GM21825 (cell line): ENCODE results near the gene LHFPL3.
"Not testable (repeated sequence)": the region's sequence is repeated elsewhere in the genome, so short reads cannot be mapped to it uniquely, and the experiment has no call there.

ENCODE experiments used
- ATAC-seq: cut with Tn5 transposase; IDR thresholded peaks from one replicate; pipeline ENCODE4 v1.9.1; 2021; ENCODE audit warnings: mild to moderate bottlenecking, moderate library complexity; ENCODE audit not compliant: unreplicated experiment

Gene LHFPL3

DNA sequence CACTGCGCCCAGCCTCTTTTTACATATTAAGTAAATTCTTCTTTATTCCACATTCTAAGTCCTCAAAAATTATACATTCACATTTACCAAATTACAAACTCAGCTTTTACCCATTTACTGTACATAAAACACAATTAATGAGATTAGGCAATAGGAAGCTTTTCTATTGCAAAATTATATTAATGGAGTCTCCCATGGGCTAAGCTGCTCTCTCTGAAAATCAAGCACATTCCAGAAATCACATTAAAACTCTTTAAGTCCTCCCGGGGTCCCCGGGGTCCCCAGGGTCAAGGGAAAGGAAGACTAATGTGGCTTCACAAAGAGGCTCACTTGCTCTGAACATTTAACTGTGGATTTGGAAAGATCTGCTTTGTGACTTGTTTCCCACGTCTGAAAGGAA lies 558.2 kb downstream of the LHFPL3 start:
- ATAC-seq = no peak

DNA sequence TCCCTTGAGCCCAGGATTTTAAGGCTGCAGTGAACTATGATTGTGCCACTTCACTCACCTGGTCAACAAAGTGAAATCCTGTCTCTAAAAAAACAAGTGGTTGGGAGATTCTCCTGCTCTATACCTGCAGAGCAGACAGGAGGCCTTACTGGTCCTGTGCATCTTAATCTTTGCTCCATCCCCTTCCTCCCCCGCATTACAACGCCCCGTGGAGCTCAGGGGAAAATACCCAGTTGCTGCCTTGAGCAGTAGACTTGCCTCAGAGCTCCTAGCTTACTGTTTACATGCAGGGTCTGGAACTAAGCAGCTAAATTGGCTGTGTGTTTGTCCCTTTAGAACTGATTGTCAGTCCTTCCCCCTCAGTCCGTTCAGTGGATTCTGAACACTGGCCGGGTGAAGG lies 561.8 kb downstream of the LHFPL3 start:
- no peak for ATAC-seq

DNA sequence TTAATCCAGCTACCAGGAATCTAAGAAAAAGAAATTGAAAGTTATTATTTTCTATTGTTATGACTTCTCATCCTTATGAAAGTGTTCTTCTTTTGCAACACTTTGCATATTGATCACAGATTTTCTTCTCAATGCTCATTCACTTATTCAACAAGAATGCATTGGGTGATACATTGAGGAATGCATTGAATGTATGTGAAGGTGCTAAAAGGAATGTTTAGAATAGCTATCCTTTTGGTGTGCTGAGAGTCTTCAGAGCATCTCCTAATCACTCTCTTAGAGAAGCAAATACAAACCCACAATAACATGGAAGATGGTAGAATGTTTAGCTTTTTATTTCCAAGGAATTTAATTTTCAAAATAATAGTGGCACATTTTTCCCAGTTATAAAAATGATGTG lies 563.5 kb downstream of the LHFPL3 start:
- ATAC-seq = no peak

DNA sequence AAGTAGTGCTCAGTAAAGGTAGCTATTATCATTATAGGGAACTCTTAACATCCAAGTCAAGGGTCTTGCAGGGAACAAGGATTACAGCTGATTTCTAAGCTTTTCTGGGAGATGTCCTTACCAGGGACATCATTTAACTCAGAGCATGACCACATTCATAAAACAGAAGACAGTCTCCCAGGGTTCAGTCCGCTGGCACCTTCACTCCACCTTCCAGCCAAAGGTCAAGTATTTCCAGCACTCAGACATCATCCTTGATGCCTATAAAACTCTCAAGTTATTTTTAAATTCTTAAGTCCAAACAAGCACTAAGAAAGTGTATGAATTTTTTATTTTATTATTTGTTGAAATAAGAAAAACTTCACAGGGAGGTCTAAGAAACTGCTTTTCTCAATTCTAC lies 565.9 kb downstream of the LHFPL3 start:
- no peak for ATAC-seq

DNA sequence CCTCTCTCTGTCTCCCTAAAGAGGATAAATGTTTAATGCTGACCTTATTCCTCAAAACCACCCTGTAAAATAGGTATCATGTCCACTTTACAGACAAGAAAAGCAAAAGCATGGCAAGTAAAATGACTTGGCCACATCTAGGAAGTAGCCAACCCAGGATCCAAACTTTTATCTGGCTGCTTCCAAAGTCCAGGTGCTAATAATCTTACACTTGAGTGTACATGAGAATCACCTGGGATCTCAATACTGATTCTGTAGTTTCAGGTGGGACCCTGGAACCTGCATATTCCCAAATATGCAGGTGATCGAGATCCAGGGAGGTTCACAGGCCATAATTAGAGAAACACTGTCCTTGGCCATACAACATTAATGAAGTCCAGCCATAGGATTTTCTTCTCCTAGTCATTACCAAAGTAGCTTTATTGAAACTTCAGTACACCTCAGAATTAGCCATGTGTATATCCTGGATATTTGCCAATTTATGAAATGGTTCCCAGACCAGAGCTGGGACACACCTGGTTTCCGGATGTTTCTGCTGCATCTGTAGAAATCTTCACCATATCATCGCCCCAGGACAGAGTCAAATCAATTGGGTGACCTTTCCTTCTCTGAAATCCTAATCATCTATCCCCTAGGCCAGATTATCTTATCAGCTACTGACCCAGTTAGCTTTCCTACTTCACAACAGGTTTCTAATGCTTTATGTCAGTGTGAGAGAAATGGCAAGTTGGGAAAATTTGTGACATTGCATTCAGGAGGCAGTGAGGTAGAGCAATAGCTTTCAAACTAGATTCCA lies 566.5 kb downstream of the LHFPL3 start:
- peak; percentile 12 for ATAC-seq

DNA sequence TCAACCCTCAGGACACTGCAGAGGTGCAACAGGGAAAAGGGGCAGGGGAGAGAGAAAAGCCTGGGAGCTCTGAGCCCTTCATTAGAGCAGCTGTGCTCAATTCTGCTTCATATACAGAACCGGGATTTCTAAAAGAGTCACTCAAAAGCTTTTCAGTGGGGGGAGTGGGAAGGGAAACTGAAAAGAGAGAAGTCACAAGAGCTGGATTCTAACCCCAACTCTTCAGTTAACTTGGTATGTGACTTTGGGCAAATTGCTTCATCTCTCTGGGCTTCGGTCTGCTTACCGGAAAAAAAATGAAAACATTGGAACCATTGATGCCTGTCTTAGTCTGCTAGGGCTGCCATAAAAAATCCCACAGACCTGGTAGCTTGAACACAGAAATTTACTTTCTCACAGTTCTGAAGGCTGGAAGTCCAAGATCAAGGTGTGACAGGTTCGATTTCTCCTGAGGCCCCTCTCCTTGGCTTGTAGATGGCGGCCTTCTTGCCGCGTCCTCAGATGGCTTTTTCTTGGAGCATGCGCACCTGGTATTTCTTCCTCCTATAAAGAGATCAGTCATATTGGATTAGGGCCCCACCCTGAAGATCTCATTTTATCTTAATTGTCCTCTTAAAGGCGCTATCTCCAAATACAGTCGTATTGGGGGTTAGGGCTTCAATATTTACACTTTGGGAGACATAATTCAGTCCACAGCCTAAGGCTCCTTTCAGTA lies 567.3 kb downstream of the LHFPL3 start:
- peak; percentile 33 for ATAC-seq

DNA sequence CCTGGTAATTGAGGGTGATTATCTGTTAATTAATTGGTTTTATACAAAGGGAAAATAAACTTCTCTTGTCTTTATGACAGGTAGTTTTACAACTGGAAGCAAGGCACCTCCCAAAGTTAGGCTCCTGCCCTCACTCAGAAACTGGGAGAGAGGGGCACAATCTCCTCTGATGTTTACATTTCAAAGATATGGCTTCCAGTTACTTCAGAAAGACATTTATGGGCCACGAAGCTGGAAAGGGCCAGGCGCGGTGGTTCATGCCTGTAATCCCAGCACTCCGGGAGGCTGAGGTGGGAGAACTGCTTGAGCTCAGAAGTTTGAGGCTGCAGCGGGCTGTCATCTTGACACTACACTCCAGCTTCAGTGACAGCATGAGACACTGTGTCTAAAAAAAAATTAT lies 570.0 kb downstream of the LHFPL3 start:
- no peak for ATAC-seq

DNA sequence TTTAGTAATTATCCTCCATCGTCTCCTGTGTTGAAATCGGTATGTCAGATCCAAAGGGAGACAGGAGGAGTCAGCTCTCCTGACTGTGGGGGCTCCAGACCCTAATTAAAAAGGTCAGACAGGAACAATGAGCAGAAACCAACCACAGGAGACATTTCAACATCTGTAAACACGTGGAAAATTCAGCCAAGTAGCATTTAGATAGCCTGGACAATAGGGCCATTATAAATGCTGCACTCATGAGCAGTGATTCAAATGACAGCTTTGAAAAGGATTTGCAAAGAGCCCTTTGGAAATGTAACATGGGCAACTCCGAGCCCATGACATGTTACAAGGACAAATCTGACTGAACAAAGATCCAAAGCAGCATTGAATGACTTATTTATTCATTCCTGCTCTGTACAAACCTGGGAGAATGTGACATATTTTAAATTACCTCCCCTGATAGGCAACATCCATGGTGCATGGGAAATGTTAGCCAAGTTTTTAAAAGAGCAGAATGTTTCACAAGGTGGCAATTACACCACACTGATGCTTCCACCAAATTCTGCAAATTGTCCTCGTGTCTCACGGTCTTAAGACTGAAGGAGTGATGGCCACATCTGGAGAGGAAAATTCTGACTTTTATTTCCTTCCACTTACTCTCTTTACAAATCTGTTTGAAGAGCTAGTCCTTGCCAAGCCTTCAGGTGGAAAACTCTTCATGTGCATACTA lies 572.3 kb downstream of the LHFPL3 start:
- no peak for ATAC-seq

DNA sequence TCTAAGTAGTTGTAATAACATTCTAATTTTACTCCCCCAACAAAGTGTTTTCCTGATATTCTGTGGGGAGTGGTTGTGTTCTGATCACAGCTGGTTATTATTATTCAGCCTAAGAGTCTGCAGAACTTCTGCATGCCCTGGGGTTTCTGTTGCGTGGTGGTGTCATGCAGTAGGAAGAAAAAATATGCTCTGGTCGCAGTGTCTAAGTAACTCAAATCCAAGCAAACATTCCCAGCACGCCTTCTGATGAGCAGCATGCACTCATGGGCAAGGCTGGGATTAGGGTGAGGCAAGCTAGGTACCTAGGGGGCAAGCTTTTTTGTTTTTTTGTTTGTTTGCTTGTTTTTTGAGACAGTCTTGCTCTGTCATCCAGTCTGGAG lies 572.8 kb downstream of the LHFPL3 start:
- no peak for ATAC-seq

DNA sequence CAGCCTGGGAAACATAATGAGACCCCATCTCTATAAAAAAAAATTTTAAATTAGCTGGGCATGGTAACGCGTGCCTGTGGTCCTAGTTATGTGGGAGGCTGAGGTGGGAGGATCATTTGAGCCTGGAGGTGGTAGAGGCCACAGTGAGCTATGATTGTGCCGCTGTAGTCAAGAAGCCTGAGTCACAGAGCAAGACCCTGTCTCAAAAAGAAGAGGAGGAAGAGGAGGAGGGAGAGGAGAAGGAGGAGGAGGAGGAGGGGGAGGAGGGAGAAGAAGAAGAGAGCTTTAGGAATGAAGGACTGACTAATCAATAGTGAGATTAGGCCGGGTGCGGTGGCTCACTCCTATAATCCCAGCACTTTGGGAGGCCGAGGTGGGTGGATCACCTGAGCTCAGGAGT lies 573.8 kb downstream of the LHFPL3 start:
- ATAC-seq = no peak

DNA sequence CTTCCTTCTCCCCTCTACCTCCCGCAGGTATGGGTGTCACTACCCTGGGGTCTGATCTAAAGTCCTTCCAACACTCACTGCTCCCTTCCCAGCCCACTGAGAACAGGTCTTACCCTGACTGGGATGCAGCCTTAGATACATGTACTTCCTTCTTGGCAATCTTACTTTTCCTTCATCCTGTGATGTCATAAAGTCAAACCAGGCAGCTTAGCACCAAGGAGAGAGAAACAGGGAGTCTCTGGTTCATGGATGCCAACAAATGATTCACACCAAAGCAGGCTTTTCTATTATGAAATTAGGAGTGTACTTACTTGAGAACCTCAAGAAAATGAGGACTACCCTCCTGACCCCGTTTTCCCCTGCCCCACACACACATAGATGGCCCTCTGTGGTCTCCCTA lies 574.6 kb downstream of the LHFPL3 start:
- no peak for ATAC-seq

DNA sequence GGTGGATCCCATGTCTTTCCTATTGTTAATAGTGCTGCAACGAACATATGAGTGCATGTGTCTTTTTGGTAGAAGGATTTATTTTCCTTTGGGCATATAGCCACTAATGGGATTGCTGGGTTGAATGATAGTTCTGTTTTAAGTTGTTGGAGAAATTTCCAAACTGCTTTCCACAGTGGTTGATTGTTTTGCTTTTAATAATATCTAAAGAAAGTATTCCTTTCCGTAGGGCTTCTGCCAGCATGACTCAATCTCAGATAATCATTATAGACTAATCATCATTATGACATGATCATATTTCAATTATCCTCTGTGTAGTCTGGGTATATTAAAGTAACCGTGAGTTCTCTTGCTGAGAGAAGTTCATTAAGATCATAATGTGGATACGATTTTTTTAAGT lies 575.4 kb downstream of the LHFPL3 start:
- no peak for ATAC-seq

DNA sequence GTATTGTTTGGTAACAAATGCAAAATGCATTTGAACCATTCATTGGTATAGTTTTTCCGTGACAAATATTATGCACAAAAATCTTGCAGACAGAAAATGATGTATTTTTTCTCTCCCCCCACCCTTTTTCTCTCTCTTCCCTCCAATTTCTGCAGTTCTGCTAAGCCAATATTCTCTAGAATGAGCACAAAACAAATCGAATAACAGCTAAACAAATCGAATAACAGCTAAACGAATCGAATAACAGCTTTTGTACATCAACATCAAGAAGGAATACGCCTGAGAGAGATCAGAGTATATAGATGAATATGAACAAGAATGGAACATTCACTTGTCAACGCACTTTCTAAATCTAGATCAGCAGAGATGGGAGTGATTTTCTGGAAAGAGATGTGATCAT lies 577.6 kb downstream of the LHFPL3 start:
- ATAC-seq = no peak

DNA sequence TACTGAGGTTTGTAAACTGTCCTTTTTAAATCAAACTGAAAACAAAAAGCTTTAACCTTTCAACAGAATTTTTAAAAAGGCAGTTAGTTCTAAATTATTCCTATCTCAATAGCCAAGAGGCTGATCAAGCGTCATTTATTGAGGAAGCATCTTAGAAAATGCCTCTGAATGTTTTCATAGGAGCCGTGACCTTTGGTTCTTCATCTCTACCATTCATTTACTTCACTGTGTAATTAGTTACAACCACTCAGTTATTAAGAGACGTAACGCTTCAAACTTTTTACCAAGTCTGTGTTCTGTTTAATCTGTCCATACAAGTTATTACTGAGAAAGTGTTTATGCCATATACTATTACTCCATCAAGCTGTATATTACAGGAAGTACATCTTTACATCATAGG lies 578.2 kb downstream of the LHFPL3 start:
- no peak for ATAC-seq

DNA sequence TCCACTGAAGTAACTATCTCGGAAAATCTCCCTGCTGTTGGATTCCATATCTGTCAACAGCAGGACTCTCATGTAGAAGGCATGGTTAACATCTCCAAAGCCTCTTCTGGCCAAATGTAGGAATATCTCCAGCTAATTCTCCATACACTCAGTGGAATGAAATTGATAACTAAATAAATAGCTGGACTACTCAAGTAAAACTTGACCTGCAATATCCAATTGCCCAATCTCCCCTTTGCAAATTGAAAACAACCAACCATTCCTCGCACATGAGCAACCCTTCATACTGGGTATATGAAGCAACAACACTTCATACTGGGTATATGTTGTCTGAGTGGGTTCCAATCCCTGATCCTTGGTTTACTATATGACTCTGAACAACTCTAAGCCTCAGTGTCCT lies 580.2 kb downstream of the LHFPL3 start:
- no peak for ATAC-seq

DNA sequence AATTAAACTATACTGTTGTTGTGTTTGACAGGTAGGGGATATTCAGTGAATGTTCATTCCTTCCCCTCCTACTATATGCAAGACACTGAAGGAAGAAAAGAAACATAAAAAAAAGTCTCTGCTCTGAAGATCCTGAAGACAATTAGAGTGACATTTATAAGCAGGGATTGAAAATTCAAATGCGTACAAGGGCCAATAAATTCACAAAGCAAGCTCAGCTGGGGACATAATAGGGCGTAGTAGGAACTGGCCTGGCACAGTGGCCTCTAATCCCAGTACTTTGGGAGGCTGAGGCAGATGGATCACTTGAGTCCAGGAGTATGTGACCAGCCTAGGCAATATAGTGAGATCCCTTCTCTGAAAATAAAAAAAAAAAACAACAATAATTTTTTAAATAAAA lies 580.7 kb downstream of the LHFPL3 start:
- no peak for ATAC-seq

DNA sequence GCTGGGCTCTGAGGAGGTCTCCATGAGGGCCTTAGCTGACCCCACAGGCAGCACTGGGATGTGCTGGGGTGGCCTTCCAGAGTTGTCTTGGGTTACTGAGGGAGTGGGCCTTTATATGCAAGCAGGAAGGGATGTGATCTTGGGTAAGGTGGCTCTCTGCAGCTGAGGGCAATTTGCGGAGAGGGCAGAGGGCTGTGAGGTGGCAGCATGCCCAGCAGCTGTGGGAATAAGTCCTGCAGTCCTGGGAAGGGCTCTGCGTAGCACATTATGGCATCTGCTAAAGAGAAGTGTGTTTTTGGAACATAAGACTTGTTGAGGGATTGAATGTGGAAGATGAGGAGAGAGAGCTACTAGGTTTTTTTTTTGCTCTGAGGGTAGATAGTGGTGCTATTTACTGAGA lies 586.0 kb downstream of the LHFPL3 start:
- ATAC-seq = no peak

DNA sequence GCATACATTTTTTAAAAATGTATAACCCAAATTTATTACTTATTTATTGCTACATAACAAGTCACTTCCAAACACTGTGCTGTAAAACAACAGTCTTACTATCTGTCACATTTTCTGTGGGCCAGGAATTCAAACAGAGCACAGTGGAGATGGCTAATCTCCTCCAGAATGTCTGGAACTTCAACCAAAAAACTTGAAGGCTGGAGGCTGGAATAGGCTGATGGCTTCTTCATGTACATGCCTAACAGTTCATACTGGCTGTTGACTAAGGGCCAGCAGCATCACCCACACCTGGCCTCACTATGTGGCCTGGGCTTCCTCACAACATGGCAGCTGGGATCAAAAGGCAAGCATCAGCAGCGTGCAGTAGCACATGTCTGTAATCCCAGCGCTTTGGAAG lies 593.2 kb downstream of the LHFPL3 start:
- no peak for ATAC-seq

DNA sequence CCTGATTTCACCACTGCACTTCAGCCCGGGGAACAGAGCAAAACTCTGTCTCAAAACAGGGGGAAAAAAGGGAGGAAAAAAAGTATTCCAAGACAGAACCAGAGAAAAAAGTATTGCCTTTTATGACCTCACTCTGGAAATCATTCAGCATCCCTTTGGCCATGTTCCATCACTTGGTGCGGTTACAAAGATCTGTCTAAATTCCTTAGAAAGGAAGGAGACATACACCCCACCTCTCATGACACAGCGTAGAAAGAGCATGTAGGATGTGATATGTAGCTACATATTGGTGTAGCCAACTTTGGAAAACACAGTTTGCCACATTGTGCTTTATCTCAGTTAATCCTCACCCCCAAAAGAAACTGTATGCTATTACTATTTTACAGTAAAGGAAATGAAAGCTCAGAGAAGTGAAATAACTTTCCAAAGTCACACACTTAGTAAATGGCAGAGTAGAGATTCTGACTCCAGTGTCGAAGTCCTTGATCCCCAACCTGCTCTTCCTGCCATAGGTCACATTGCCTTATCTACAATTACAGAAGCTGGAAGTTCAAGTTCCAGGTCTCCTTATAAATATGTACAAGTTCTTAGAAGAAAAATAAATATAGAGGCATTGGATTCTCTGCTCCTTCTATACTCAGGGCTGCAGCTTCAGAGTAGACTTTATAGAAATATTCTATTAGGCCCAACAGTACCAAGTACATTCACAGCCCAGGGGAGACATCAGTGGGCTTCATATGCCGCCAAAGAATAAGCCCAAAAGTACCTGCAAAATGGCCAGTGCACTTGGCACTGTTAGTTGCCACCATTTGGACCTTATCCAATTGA lies 594.0 kb downstream of the LHFPL3 start:
- no peak for ATAC-seq

DNA sequence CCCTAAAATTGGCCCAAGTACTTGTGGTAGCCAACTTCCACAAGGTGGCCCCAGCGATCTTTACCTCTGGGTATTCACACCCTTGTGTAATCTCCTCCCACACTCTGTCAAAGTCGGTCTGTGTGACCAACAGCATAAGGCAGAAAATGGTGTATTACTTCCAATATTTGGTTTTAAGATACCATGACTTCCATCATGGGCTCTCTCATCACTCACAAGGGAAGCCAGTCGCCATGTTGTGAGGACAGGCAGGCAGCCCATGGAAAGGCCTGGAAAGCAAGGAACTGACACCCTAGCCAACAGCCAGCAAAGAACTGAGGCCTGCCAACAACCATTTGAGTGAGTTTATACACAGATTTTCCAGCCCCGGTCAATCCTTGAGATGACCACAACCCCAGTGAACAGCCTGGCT lies 594.6 kb downstream of the LHFPL3 start:
- ATAC-seq = peak; percentile 94

DNA sequence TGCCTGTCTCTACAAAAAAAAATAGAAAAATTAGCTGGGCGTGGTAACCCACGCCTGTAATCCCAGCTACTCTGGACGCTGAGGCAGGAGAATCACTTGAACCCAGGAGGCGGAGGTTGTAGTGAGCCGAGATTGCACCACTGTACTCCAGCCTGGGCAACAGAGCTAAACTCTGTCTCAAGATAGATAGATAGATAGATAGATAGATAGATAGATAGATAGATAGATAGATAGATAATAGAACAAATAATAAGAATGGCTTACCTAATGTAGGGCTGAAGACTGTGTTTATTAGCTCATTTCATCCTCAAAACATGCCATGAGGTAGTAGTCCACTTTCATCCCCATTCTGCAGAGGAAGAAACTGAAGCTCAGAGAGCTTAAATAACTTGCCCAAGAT lies 597.8 kb downstream of the LHFPL3 start:
- ATAC-seq = not testable (repeated sequence)
